BJ (cell line): Measurements from ENCODE around the gene MYH9. TPM values are rescaled to one million over a fixed set of nuclear protein-coding genes. Genes with fewer than 3 reads are reported as not detected.

ENCODE experiments used
- CTCF ChIA-PET: fragments of 350-600 bp; formaldehyde crosslinking; extraction: SDS; loops from one replicate; lab custom pipeline; 2021; ENCODE audit warnings: antibody characterized with exemption, inconsistent platforms; lab: Yijun Ruan, JAX
- POLR2A ChIA-PET: fragments of 300-600 bp; sonication (Branson Sonifier 250); formaldehyde crosslinking; extraction: SDS; loops from one replicate; lab custom pipeline; 2021; ENCODE audit warnings: antibody characterized with exemption; lab: Charles Lee
- DNase-seq: peaks from one replicate; pipeline ENCODE4 v3.0.0-alpha.2; 2011; ENCODE audit warnings: low read depth
- H3K27me3 ChIP-seq: 2 replicates; pipeline ENCODE4 v1.6.0; 2011; ENCODE audit warnings: low read length; ENCODE audit not compliant: control insufficient read depth, insufficient read depth
- H3K36me3 ChIP-seq: 2 replicates; pipeline ENCODE4 v1.5.1; 2011; ENCODE audit warnings: low read length; ENCODE audit not compliant: control insufficient read depth, insufficient read depth
- H3K4me3 ChIP-seq: 2 replicates; pipeline ENCODE4 v1.5.1; 2011; ENCODE audit warnings: low read depth, mild to moderate bottlenecking, control low read depth, low read length
- CTCF ChIP-seq: IDR thresholded peaks from 2 replicates; pipeline ENCODE4 v1.5.1; 2011; ENCODE audit warnings: low read depth, mild to moderate bottlenecking, control low read depth, inconsistent platforms, low read length, moderate library complexity; ENCODE audit not compliant: insufficient read depth
- polyA plus RNA-seq: library from polyadenylated mRNA; depleted of rRNA; stranded (reverse); fragments of >200 nt; gene quantifications from 2 replicates; pipeline ENCODE4 v1.2.3, GENCODE V29; 2011

MYH9 gene
- polyA plus RNA-seq, 1 experiment: 340 TPM

- TF ChIP-seq CTCF: no peak
- Histone ChIP-seq H3K4me3 (no peak overlapping the region), H3K27me3 (no peaks in the 10 kb centered on the region), H3K36me3 (no peaks in the 10 kb centered on the region)
- ChIA-PET POLR2A (no interaction called here), CTCF (interaction anchor here (0.7 to 1.5 kb wide), 3 partner anchors 9 to 34 kb away, joined by 3 to 4 read pairs (median 3); no protein-coding TSS in a partner anchor)
- no peak for DNase-seq
These were observed 36.0 kb upstream of the MYH9 start for GRCh38 chr22:36423461-36424404.

GRCh38 chr22:36422287-36423014 is 34.7 kb upstream of the MYH9 start:
- POLR2A ChIA-PET: no interaction called here
- Histone ChIP-seq H3K27me3 (no peaks in the 10 kb centered on the region), H3K4me3 (no peak overlapping the region), H3K36me3 (no peaks in the 10 kb centered on the region)
- TF ChIP-seq CTCF: no peak
- DNase-seq: no peak
- CTCF ChIA-PET: interaction anchor here (1.2 kb wide), 1 partner anchor 17 kb away, joined by 3 read pairs; no protein-coding TSS in a partner anchor

GRCh38 chr22:36419912-36420882 is 32.4 kb upstream of the MYH9 start:
- CTCF ChIA-PET: no interaction called here
- no peak for DNase-seq
- POLR2A ChIA-PET: no interaction called here
- no peaks in the 10 kb centered on the region for H3K36me3 ChIP-seq
- no peak for TF ChIP-seq CTCF
- no peak overlapping the region for H3K4me3 ChIP-seq
- no peaks in the 10 kb centered on the region for H3K27me3 ChIP-seq

- no peak for TF ChIP-seq CTCF
- no peak overlapping the region for H3K4me3 ChIP-seq
- POLR2A ChIA-PET: no interaction called here
- no peaks in the 10 kb centered on the region for H3K36me3 ChIP-seq
- H3K27me3 ChIP-seq: no peaks in the 10 kb centered on the region
- CTCF ChIA-PET: interaction anchor here (0.6 kb wide), 1 partner anchor 63 kb away, joined by 3 read pairs; no protein-coding TSS in a partner anchor
- DNase-seq: peak; percentile 49
These were observed 31.6 kb upstream of the MYH9 start for GRCh38 chr22:36419177-36419911.
